SU-DHL-6 (cell line): ENCODE data around the gene CNRIP1.

Source experiments
- CTCF ChIP-seq: fragments of 200-600 bp; sonication (generic); IDR thresholded peaks from one replicate; pipeline ENCODE4 v1.5.1; 2017; ENCODE audit warnings: antibody characterized with exemption, mild to moderate bottlenecking, low read length, moderate library complexity; ENCODE audit not compliant: insufficient read depth, poor library complexity, severe bottlenecking
- EZH2phosphoT487 ChIP-seq: fragments of 200-600 bp; sonication (generic), shearing (Covaris generic); conservative IDR thresholded peaks from 2 replicates; pipeline ENCODE4 v1.6.1; 2018; ENCODE audit warnings: mild to moderate bottlenecking, antibody characterized with exemption, low read length, moderate library complexity, mixed read lengths

GRCh38 chr2:68251187-68251854 is 68.4 kb downstream of the CNRIP1 start:
- peak; percentile 84 for TF ChIP-seq CTCF
- no peak for TF ChIP-seq EZH2phosphoT487
